Stimulated activated CD4-positive, alpha-beta T cell treated with anti-CD3 and anti-CD28 coated beads, TNF-alpha, amount 100 ng/mL, for 24 hours (primary cell): ENCODE measurements around the gene MALT1.
"Not testable (repeated sequence)": the region's sequence is repeated elsewhere in the genome, so short reads cannot be mapped to it uniquely, and the experiment has no call there.

Experiments
- DNase-seq, 3 experiments: peaks; one replicate each; pipeline ENCODE4 v3.0.0-alpha.2; 2020; ENCODE audit warnings: low read depth in 3 of 3

MALT1 gene

GRCh38 chr18:58653144-58653722, 18.0 kb upstream of the MALT1 start:
- DNase-seq, result not testable (repeated sequence)

DNA sequence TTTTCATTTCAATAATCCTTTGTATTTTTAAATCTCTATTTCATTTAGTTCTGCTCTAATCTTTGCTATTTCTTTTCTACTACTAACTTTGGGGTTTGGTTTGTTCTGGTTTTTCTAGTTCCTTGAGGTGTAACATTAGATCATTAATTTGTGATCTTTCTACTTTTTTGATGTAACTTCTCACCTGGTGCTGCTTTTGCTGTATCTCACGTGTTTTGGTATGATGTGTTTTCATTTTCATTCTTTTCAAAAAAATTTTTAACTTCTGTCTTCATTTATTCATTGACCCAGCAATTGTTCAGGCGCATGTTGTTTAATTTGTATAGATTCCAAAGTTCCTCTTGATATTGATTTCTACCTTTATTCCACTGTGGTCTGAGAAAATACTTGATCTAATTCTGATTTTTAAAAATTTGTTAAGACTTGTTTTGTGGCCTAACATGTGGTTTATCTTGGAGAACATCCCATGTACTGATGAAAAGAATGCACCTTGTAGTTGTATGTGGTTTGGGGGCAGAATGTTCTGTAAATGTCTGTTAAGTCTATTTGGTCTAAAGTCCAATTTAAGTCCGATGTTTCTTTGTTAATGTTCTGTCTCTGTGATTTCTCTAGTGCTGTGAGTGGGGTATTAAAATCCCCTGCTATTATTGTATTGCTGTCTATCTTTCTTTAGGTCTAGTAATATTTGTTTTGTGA, 17.3 kb upstream of the MALT1 start:
- DNase-seq, result no peak

- DNase-seq, result no peak
Measured at GRCh38 chr18:58654896-58655614, 16.2 kb upstream of the MALT1 start.

- DNase-seq, result no peak
Measured at GRCh38 chr18:58657081-58657480, 14.2 kb upstream of the MALT1 start.

- DNase-seq, result no peak
Measured at GRCh38 chr18:58657494-58657893, 13.8 kb upstream of the MALT1 start.

DNA sequence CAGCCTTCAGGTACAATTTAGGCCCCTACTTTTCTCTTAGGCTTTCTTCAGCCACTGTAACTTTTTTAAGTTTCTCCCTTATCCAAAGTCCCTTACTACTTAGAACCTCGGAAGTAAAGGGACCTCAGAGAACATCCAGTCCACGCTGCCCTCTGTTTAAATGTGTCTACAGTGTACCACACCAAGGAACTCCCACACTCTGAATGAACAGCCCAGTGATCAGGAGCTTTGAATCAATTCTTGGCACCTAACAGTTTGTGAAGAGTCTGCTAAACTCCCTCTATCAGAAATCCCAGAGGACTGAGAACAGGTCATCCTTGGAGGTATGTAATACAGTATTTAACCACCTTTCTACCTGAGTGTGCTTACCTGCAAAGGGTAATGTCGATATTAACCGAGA, 11.6 kb upstream of the MALT1 start:
- no peak for DNase-seq

GRCh38 chr18:58660915-58661314, 10.3 kb upstream of the MALT1 start:
- no peak for DNase-seq

- no peak for DNase-seq
Measured at GRCh38 chr18:58661423-58661822, 9.8 kb upstream of the MALT1 start.

DNA sequence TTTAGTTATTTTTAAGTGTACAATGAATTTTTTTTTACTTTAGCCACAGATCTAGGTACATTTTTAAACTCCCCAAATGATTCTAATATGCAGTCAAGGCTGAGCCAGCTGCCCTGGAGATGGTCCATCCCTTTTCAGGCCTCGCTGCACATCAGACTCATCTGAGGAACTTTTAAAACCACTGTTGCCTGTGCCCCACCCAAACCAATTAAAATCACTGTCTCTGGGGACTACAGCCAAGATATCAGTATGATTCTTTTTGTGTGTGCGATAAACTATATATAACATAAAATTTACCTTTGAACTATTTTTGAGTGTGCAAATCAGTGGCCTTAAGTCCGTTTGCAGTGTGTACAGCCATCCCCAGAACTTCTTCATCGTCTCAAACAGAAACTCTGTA, 9.1 kb upstream of the MALT1 start:
- DNase-seq, result no peak

- DNase-seq, result no peak
Measured at GRCh38 chr18:58666176-58666575, 5.1 kb upstream of the MALT1 start.

DNA sequence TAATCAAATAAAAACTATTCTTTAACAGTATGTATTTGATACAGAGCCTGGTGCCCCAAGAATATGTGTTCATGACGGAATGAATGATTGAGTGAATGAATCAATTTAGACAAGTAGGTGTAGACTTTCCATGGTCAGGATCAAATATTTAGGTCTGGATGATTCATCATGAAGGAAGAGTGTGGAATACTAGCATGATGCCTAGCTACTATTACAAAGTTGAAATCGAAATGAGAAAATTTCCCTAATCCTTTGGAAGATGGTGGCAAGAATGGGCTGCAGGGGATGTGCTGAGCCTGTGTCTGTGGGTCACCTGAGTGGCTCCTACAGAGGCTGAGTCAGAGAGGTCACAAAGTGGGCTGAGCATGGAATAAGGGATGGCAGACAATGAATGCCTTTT, 3.1 kb upstream of the MALT1 start:
- no peak for DNase-seq

GRCh38 chr18:58668897-58669296, 2.4 kb upstream of the MALT1 start:
- no peak for DNase-seq

- DNase-seq, result no peak
Measured at GRCh38 chr18:58669731-58670378, 1.4 kb upstream of the MALT1 start.

DNA sequence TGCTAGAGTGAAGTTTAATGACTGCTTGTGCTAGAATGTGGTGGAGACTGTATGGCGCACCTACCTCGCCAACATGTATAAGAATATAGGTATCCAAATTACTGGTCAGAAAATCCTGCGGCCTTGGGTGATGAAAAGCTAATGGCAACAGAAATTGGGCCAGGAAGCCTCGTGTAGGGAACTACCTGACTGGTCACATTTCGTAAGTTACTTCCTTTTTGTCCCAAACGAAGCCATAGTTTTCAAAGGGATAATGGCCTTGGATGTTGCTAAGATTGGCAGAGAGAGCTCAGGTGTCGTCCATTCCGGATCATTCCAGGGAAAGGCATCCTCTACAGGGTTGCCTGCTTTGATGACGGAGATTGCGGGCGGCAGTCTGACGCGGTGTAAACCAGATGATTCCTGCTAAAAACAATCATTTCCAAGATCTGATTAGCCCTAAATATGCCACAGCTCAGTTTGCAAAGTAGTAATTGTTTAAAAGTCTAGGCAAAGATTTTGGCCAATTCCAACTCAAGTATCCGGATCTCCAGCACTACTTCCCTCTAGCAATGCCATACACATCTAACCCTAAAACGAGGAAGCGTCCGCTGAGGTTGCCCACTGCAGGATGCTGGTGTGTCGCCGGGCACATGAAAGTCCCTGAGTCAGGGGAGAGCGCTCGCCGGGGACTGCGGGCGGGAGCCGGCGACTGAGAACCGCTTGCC, 708 bp upstream of the MALT1 start:
- no peak for DNase-seq

- peak in 1 of 3 experiments; percentile 44 for DNase-seq
Measured at GRCh38 chr18:58671632-58672564, 633 bp downstream of the MALT1 start.

DNA sequence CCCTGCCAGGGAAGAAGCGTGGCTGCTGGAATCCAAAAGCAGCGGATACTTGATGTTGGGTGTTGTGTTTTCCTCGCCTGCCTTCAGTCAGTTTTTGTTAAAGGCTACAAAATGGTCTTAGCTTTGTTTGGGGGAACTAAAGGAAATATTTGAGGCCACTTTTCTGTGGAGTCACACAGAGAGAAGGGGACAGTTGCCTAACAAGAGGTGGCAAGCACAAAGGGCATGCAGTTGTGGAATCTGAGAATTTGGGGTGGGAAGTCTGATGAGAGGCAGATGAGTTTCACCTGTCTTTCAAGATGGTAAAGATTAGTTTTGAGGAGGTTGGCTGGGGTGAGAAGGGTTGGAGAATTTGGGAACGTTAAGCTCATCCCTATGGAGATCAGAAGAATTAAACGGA, 2.9 kb downstream of the MALT1 start:
- no peak for DNase-seq

- no peak for DNase-seq
Measured at GRCh38 chr18:58674863-58675472, 3.7 kb downstream of the MALT1 start.

DNA sequence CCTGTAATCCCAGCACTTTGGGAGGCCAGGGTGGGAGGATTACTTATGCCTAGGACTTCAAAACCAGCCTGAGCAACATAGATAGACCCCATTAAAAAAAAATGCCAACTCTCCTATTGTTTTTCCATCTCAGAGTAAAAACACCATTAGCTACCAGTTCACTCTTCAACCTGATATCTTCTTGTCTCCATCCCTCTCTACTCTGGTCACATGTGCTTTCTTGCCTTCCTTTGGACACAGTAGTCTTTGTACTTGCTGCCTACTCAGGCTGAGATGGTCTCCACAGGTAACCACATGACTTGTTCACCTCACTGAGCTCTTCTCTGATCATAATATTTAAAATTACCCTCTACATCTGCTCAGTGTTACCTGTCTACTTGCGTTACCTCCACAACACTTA, 5.0 kb downstream of the MALT1 start:
- DNase-seq, result no peak

- no peak for DNase-seq
Measured at GRCh38 chr18:58682429-58683069, 11.3 kb downstream of the MALT1 start.

GRCh38 chr18:58687871-58688308, 16.6 kb downstream of the MALT1 start:
- DNase-seq, result peak in 2 of 3 experiments; percentile 39 to 42
